ENCODE data around the gene RBMS1.

DNA sequence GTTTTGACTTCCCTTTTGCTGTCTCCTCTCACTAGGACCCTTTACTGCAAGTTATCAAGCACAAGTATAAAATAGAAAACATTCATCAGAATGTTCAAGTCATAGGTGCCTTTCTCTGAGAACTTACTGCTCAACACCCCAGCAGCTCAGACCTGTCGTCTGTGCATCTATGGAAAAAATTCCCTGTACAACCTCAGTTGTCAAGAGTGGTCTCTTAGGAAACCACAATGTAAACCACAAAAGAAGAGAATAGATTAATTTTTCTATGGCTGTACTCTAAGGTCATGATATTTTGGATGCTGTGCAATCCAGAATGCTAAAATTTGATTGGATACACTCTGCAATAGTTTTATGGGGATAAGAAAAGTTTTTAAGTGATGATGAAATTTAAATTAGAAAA, 84.1 kb downstream of the RBMS1 start:
- TF ChIP-seq, protein P1, sequence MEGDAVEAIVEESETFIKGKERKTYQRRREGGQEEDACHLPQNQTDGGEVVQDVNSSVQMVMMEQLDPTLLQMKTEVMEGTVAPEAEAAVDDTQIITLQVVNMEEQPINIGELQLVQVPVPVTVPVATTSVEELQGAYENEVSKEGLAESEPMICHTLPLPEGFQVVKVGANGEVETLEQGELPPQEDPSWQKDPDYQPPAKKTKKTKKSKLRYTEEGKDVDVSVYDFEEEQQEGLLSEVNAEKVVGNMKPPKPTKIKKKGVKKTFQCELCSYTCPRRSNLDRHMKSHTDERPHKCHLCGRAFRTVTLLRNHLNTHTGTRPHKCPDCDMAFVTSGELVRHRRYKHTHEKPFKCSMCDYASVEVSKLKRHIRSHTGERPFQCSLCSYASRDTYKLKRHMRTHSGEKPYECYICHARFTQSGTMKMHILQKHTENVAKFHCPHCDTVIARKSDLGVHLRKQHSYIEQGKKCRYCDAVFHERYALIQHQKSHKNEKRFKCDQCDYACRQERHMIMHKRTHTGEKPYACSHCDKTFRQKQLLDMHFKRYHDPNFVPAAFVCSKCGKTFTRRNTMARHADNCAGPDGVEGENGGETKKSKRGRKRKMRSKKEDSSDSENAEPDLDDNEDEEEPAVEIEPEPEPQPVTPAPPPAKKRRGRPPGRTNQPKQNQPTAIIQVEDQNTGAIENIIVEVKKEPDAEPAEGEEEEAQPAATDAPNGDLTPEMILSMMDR (IDR thresholded peaks at IDR 0.05): no peak
- TF ChIP-seq POLR2A (IDR thresholded peaks at IDR 0.05): no peak
